Measurements from ENCODE around the gene AEBP2.
"Not testable (repeated sequence)": the region's sequence is repeated elsewhere in the genome, so short reads cannot be mapped to it uniquely, and the experiment has no call there.

The AEBP2 gene

GRCh38 chr12:19423166-19423930 lies 15.9 kb upstream of the AEBP2 start:
- DNase-seq, result no peak

GRCh38 chr12:19428246-19428645 lies 11.0 kb upstream of the AEBP2 start:
- no peak for DNase-seq

- DNase-seq, result not testable (repeated sequence)
These were observed 9.8 kb upstream of the AEBP2 start for GRCh38 chr12:19429491-19429890.

- DNase-seq, result no peak
These were observed 8.3 kb upstream of the AEBP2 start for GRCh38 chr12:19430988-19431387.

GRCh38 chr12:19431407-19432308 lies 7.6 kb upstream of the AEBP2 start:
- DNase-seq, result no peak

- no peak for DNase-seq
These were observed 6.8 kb upstream of the AEBP2 start for GRCh38 chr12:19432309-19433170.

GRCh38 chr12:19434538-19434937 lies 4.8 kb upstream of the AEBP2 start:
- no peak for DNase-seq

GRCh38 chr12:19435831-19436497 lies 3.3 kb upstream of the AEBP2 start:
- DNase-seq, result no peak

- no peak for DNase-seq
These were observed 2.4 kb upstream of the AEBP2 start for GRCh38 chr12:19436931-19437330.

- no peak for DNase-seq
These were observed 1.3 kb upstream of the AEBP2 start for GRCh38 chr12:19437996-19438395.

GRCh38 chr12:19440019-19440858 lies 947 bp downstream of the AEBP2 start:
- peak; percentile 59 for DNase-seq

- DNase-seq, result no peak
These were observed 1.6 kb downstream of the AEBP2 start for GRCh38 chr12:19440916-19441315.

- DNase-seq, result no peak
These were observed 4.3 kb downstream of the AEBP2 start for GRCh38 chr12:19443585-19443984.

- DNase-seq, result no peak
These were observed 4.8 kb downstream of the AEBP2 start for GRCh38 chr12:19444097-19444496.

GRCh38 chr12:19447386-19447785 lies 8.1 kb downstream of the AEBP2 start:
- DNase-seq, result no peak

GRCh38 chr12:19449814-19450213 lies 10.5 kb downstream of the AEBP2 start:
- DNase-seq, result no peak

GRCh38 chr12:19450362-19450761 lies 11.1 kb downstream of the AEBP2 start:
- no peak for DNase-seq

GRCh38 chr12:19451196-19451595 lies 11.9 kb downstream of the AEBP2 start:
- no peak for DNase-seq

- DNase-seq, result no peak
These were observed 14.7 kb downstream of the AEBP2 start for GRCh38 chr12:19453961-19454360.

- no peak for DNase-seq
These were observed 15.5 kb downstream of the AEBP2 start for GRCh38 chr12:19454837-19455236.

GRCh38 chr12:19456176-19456575 lies 16.9 kb downstream of the AEBP2 start:
- DNase-seq, result no peak

- no peak for DNase-seq
These were observed 18.3 kb downstream of the AEBP2 start for GRCh38 chr12:19457561-19457960.

Measured in stimulated activated CD4-positive, alpha-beta T cell treated with anti-CD3 and anti-CD28 coated beads, Interleukin-4, amount 100 ng/mL, for 1 hour (primary cell).